ENCODE data around the gene CLDN20.

CLDN20 gene

GRCh38 chr6:155219299-155219698, 44.5 kb upstream of the CLDN20 start:
- Histone ChIP-seq H3K27me3 (ENCODE audit: insufficient read depth, poor library complexity, severe bottlenecking) (peaks cover 2% of the 10 kb centered on the region), H3K4me3 (replicated peaks; ENCODE audit: insufficient read depth, low read length) (no peak overlapping the region), H3K27ac (replicated peaks) (no peak overlapping the region)
- no peak for DNase-seq (ENCODE audit: low read depth in 1 of 2, low spot score in 1 of 2)
- no peak for TF ChIP-seq POLR2AphosphoS5 (IDR thresholded peaks at IDR 0.05; ENCODE audit: low read depth)
- TF ChIP-seq REST (IDR thresholded peaks at IDR 0.05; ENCODE audit: insufficient replicate concordance, low read depth), result no peak
- no peak for TF ChIP-seq CTCF (IDR thresholded peaks at IDR 0.05; ENCODE audit: insufficient read depth, low read length)
- no peak for TF ChIP-seq SPI1 (IDR thresholded peaks at IDR 0.05; ENCODE audit: borderline replicate concordance, low read depth)
- TF ChIP-seq GABPA (IDR thresholded peaks at IDR 0.05; ENCODE audit: low read depth), result no peak

- no peak for DNase-seq (ENCODE audit: low read depth in 1 of 2, low spot score in 1 of 2)
- Histone ChIP-seq H3K27ac (replicated peaks) (no peak overlapping the region), H3K4me3 (replicated peaks; ENCODE audit: insufficient read depth, low read length) (no peak overlapping the region), H3K27me3 (ENCODE audit: insufficient read depth, poor library complexity, severe bottlenecking) (peaks cover 2% of the 10 kb centered on the region)
- TF ChIP-seq POLR2AphosphoS5 (IDR thresholded peaks at IDR 0.05; ENCODE audit: low read depth), result no peak
- no peak for TF ChIP-seq GABPA (IDR thresholded peaks at IDR 0.05; ENCODE audit: low read depth)
- TF ChIP-seq SPI1 (IDR thresholded peaks at IDR 0.05; ENCODE audit: borderline replicate concordance, low read depth), result no peak
- no peak for TF ChIP-seq CTCF (IDR thresholded peaks at IDR 0.05; ENCODE audit: insufficient read depth, low read length)
- no peak for TF ChIP-seq REST (IDR thresholded peaks at IDR 0.05; ENCODE audit: insufficient replicate concordance, low read depth)
These were observed 43.9 kb upstream of the CLDN20 start for GRCh38 chr6:155219858-155220301.

GRCh38 chr6:155221086-155221485, 42.7 kb upstream of the CLDN20 start:
- no peak overlapping the region for H3K4me3 ChIP-seq (replicated peaks; ENCODE audit: insufficient read depth, low read length)
- DNase-seq (ENCODE audit: low read depth in 1 of 2, low spot score in 1 of 2), result peak in 1 of 2 experiments; percentile 19
- TF ChIP-seq POLR2AphosphoS5 (IDR thresholded peaks at IDR 0.05; ENCODE audit: low read depth) (no peak), CTCF (IDR thresholded peaks at IDR 0.05; ENCODE audit: insufficient read depth, low read length) (no peak), REST (IDR thresholded peaks at IDR 0.05; ENCODE audit: insufficient replicate concordance, low read depth) (no peak)
- H3K27me3 ChIP-seq (ENCODE audit: insufficient read depth, poor library complexity, severe bottlenecking), result peaks cover 2% of the 10 kb centered on the region
- H3K27ac ChIP-seq (replicated peaks), result 0 out of 2 replicates have a peak overlapping the region, but pooled peaks have one; percentile 46

Measured in HL-60 (cell line).